ENCODE measurements around the gene GAN. TPM values are rescaled to one million over a fixed set of nuclear protein-coding genes. Genes with fewer than 3 reads are reported as not detected.
A peak's percentile ranks its signal among the peaks of the same experiment; 100 is the strongest.

GAN gene
- total RNA-seq, 1 donor from 2014 or later, result 25.5 TPM

- no peak for DNase-seq (ENCODE audit: low spot score)
- Mint-ChIP-seq H3K4me1 (peaks cover 38% of the 10 kb centered on the region), H3K27me3 (ENCODE audit: insufficient read depth, low read depth) (peaks cover 13% of the 10 kb centered on the region), H3K4me3 (no peak overlapping the region), H3K27ac (peak overlapping the region; percentile 95), H3K36me3 (no peaks in the 10 kb centered on the region), H3K9me3 (no peaks in the 10 kb centered on the region)
- no peaks in the 10 kb centered on the region for H3K79me2 ChIP-seq (ENCODE audit: low read depth)
- TF ChIP-seq EZH2 (IDR thresholded peaks at IDR 0.05) (no peak), CTCF (IDR thresholded peaks at IDR 0.05) (no peak), EZH2phosphoT487 (IDR thresholded peaks at IDR 0.05) (no peak)
- H3K4me2 ChIP-seq, result no peak overlapping the region
- no peaks in the 10 kb centered on the region for H3F3A ChIP-seq (ENCODE audit: low read depth)
- H4K20me1 ChIP-seq (ENCODE audit: low read depth), result no peaks in the 10 kb centered on the region
- peaks cover 6% of the 10 kb centered on the region for H3K4me1 ChIP-seq
- H3K9me3 ChIP-seq (ENCODE audit: low read depth), result no peaks in the 10 kb centered on the region
- H2AFZ ChIP-seq (replicated peaks), result peak overlapping the region; percentile 69
- H3K27ac ChIP-seq, result no peak overlapping the region
- H3K4me3 ChIP-seq, result no peak overlapping the region
- H3K9ac ChIP-seq, result no peak overlapping the region
- H3K27me3 ChIP-seq, result no peaks in the 10 kb centered on the region
- H3K36me3 ChIP-seq, result no peaks in the 10 kb centered on the region
These were observed 118.3 kb downstream of the GAN start for GRCh38 chr16:81432937-81433557.

- Histone ChIP-seq H3F3A (ENCODE audit: low read depth) (no peaks in the 10 kb centered on the region), H3K4me2 (no peak overlapping the region), H4K20me1 (ENCODE audit: low read depth) (no peaks in the 10 kb centered on the region), H3K79me2 (ENCODE audit: low read depth) (no peaks in the 10 kb centered on the region), H3K9ac (no peak overlapping the region), H3K9me3 (ENCODE audit: low read depth) (no peaks in the 10 kb centered on the region), H3K36me3 (no peaks in the 10 kb centered on the region), H3K4me3 (no peak overlapping the region), H3K4me1 (peaks cover 6% of the 10 kb centered on the region), H2AFZ (replicated peaks) (no peak overlapping the region), H3K27ac (no peak overlapping the region), H3K27me3 (no peaks in the 10 kb centered on the region)
- no peaks in the 10 kb centered on the region for H3K9me3 Mint-ChIP-seq
- H3K27ac Mint-ChIP-seq, result peak overlapping the region; percentile 50
- peaks cover 18% of the 10 kb centered on the region for H3K27me3 Mint-ChIP-seq (ENCODE audit: insufficient read depth, low read depth)
- no peaks in the 10 kb centered on the region for H3K36me3 Mint-ChIP-seq
- TF ChIP-seq EZH2phosphoT487 (IDR thresholded peaks at IDR 0.05) (no peak), EZH2 (IDR thresholded peaks at IDR 0.05) (no peak), CTCF (IDR thresholded peaks at IDR 0.05) (no peak)
- DNase-seq (ENCODE audit: low spot score), result no peak
- no peak overlapping the region for H3K4me3 Mint-ChIP-seq
- peaks cover 45% of the 10 kb centered on the region for H3K4me1 Mint-ChIP-seq
These were observed 120.3 kb downstream of the GAN start for GRCh38 chr16:81435103-81435502.

DNA sequence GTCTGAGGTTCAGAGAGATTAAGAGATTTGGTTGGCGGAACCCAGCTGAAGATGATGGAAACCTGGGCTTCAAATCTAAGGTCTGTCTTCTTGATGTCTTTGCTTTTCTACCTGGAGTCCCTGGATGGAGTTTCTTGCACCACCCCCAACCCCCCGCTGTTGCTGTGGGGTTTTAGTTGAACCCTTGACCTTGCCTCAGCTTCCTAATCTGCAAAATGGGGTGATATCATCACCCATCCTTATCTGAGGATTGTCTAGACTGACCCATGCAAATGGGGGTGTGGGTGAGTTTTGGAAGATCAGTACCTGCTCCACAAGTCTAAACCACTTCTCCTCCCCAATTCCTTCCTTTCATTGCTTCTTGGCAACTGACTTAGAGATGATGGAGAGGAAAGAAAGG lies 120.8 kb downstream of the GAN start:
- Histone ChIP-seq H3K4me2 (no peak overlapping the region), H3K27me3 (no peaks in the 10 kb centered on the region), H3K27ac (no peak overlapping the region), H3K4me1 (peaks cover 6% of the 10 kb centered on the region), H3K79me2 (ENCODE audit: low read depth) (no peaks in the 10 kb centered on the region), H3F3A (ENCODE audit: low read depth) (no peaks in the 10 kb centered on the region), H2AFZ (replicated peaks) (no peak overlapping the region), H3K36me3 (no peaks in the 10 kb centered on the region), H3K4me3 (no peak overlapping the region), H3K9me3 (ENCODE audit: low read depth) (no peaks in the 10 kb centered on the region), H4K20me1 (ENCODE audit: low read depth) (no peaks in the 10 kb centered on the region), H3K9ac (no peak overlapping the region)
- DNase-seq (ENCODE audit: low spot score), result no peak
- Mint-ChIP-seq H3K36me3 (no peaks in the 10 kb centered on the region), H3K27ac (no peak overlapping the region), H3K4me3 (no peak overlapping the region), H3K9me3 (no peaks in the 10 kb centered on the region), H3K4me1 (peaks cover 45% of the 10 kb centered on the region), H3K27me3 (ENCODE audit: insufficient read depth, low read depth) (peaks cover 18% of the 10 kb centered on the region)
- TF ChIP-seq CTCF (IDR thresholded peaks at IDR 0.05) (no peak), EZH2phosphoT487 (IDR thresholded peaks at IDR 0.05) (no peak), EZH2 (IDR thresholded peaks at IDR 0.05) (no peak)
